ENCODE data around the gene RETREG2.

DNA sequence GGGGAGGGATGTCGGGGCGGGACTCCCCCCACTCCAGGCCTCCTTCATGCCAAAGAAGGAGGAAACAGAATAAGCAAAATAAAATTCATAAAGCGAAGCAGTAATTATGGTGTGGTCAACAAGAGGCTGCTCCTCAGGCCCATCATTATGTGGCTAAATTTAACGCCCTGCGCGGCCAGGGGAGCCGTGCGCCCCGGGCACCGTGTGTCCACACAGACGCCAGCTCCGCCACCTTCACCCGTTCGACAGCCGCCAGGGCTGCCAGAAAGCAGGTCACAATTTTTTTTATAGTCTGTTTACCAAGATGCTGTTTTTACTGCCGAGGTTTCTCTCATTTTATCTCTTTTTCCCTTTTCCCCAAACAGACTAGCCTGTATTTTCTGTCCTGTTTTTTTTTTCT lies 48.5 kb upstream of the RETREG2 start:
- TF ChIP-seq POLR2A (IDR thresholded peaks at IDR 0.05; ENCODE audit: low read length), result no peak
- TF ChIP-seq, protein P1, sequence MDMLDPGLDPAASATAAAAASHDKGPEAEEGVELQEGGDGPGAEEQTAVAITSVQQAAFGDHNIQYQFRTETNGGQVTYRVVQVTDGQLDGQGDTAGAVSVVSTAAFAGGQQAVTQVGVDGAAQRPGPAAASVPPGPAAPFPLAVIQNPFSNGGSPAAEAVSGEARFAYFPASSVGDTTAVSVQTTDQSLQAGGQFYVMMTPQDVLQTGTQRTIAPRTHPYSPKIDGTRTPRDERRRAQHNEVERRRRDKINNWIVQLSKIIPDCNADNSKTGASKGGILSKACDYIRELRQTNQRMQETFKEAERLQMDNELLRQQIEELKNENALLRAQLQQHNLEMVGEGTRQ (IDR thresholded peaks at IDR 0.05), result no peak
- TF ChIP-seq, protein P2, sequence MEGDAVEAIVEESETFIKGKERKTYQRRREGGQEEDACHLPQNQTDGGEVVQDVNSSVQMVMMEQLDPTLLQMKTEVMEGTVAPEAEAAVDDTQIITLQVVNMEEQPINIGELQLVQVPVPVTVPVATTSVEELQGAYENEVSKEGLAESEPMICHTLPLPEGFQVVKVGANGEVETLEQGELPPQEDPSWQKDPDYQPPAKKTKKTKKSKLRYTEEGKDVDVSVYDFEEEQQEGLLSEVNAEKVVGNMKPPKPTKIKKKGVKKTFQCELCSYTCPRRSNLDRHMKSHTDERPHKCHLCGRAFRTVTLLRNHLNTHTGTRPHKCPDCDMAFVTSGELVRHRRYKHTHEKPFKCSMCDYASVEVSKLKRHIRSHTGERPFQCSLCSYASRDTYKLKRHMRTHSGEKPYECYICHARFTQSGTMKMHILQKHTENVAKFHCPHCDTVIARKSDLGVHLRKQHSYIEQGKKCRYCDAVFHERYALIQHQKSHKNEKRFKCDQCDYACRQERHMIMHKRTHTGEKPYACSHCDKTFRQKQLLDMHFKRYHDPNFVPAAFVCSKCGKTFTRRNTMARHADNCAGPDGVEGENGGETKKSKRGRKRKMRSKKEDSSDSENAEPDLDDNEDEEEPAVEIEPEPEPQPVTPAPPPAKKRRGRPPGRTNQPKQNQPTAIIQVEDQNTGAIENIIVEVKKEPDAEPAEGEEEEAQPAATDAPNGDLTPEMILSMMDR (IDR thresholded peaks at IDR 0.05), result no peak
- TF ChIP-seq RAD21 (conservative IDR thresholded peaks at IDR 0.05 in 1 of 2, IDR thresholded peaks at IDR 0.05 in 1 of 2), result no peak
- no peak for TF ChIP-seq KDM1A (IDR thresholded peaks at IDR 0.05; ENCODE audit: low read depth)
- no peak for TF ChIP-seq ZFP36 (IDR thresholded peaks at IDR 0.05; ENCODE audit: borderline replicate concordance, partially characterized antibody)

All from A549 (cell line).